Measurements from ENCODE around the gene AMY2A. TPM values are rescaled to one million over a fixed set of nuclear protein-coding genes. Genes with fewer than 3 reads are reported as not detected.
"Not testable (repeated sequence)": the region's sequence is repeated elsewhere in the genome, so short reads cannot be mapped to it uniquely, and the experiment has no call there.

The AMY2A gene
- polyA plus RNA-seq (2013, experiment 1 of 2; ENCODE audit: insufficient read length): 0.22 TPM
- not detected for polyA plus RNA-seq (2013, experiment 2 of 2; ENCODE audit: insufficient read length)

DNA sequence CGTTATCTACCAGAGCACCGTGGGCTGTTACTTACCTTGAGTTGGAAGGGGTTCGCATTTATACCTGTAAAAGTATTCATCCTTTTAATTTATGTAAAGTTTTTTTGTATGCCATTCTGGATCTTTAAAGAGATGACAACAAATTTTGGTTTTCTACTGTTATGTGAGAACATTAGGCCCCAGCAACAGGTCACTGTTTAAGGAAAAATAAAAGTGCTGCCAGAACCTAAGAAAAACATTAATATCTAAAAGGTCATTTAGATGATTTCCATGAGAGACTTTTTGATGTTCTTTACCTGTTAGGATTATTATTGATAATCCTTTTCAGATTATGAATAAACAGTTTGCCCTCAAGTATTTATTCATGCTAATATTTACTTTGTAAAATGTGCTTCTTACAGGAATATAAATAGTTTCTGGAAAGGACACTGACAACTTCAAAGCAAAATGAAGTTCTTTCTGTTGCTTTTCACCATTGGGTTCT, at the start of gene AMY2A:
AMY2A (plus strand) TSS at position 434 of the 484 bp plus-strand sequence; CDS start at position 448, 14 bp downstream.
- not testable (repeated sequence) for DNase-seq

GRCh38 chr1:103569493-103569892, 47.7 kb upstream of the AMY2A start:
- no peak for DNase-seq

GRCh38 chr1:103571289-103571688, 45.9 kb upstream of the AMY2A start, which contains the start of gene AMY2B:
Gene AMY2B, plus strand, starts transcription at chr1:103571589. Its CDS starts 14 bp downstream, at chr1:103571603.
- DNase-seq: not testable (repeated sequence)

- no peak for DNase-seq
Observed at GRCh38 chr1:103576065-103576464, 41.2 kb upstream of the AMY2A start.

DNA sequence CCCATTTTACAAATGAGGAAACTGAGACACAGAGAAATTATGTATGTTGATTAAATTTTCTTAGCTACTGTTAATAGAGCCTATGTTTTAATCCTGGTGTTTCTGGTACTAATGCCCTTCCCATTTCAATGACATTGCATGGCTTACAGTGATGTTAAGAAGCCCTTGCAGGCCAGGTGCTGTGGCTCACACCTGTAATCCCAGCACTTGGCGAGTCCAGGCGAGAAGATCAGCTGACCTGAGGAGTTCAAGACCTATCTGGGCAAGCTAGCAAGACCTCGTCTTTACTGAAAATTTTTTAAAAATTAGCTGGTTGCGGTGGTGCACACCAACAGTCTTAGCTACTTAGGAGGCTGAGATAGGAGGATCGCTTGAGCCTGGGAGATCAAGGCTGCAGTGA, 40.4 kb upstream of the AMY2A start:
- not testable (repeated sequence) for DNase-seq

DNA sequence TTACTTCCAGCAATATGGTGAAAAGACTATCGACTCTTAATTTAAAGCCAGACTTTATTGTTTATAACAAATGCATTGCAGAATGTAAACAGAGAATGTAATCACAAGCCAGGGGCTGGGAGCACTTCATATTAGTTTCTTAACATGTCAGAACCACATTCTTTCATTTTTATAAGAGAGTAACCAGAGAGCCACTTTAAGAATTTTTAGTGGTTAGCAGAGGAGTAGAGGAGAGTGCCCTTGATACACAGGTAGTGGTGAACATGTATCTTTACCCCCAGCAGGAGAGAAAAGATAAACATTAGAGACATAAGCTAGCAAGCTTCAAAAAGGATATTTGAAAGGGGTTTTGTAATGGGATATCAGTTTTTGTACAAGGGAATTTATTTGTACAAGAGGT, 34.8 kb upstream of the AMY2A start:
- DNase-seq: no peak

DNA sequence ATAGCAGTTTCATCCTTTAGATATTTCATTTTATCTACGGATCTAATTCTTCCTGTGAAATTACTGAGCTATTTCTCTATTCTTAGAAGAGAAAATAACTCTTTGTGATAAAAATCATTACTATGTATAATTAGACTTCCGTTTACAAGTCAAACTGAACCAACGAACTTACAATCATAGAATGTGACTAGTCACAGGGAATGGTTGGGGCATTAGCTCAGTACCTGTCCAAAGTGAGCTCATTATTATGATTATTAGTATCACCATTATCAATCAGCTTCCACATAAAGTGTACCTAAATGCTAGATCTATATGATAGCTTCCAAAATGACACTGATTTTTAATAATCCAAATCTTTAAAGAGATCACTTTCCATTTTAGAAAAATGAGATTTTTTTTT, 33.3 kb upstream of the AMY2A start:
- no peak for DNase-seq

DNA sequence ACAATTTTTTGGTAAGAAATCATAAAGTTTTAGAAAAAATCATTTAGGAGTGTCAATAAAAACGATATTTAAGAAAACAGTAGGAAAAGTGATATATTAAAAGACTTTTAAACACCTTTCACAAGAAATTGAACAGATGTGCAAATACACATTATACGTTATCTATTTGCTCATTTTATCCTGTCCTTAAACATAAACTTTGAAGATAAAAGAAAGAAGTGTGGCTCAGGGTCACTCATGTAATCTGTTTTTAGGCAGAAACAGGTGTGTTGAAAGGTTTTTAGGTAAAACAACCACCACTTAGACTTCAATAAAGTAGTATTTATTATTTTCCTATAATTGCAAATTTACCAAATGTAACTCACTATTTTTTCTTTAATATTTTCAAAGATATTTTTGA, 32.7 kb upstream of the AMY2A start:
- no peak for DNase-seq

DNA sequence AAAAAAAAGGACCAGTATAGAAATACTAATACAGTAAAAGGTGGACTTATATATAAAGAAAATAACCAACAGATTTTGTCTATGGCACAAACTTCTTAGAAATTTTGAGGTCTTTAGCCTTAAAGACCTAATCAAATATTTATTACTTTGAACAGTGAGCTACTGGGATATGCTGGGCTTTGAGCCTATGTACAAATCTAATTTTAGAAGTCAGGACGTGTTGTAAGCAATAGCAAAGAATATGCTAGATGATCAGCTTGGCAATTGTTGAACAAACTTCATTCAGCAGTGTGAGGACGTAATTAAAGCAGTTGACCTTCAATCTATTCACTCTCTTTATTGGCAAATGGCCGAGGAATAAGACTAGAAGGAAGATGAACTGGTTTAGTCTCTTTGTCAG, 14.5 kb upstream of the AMY2A start:
- not testable (repeated sequence) for DNase-seq

- DNase-seq: no peak
Observed at GRCh38 chr1:103616362-103616761, 865 bp upstream of the AMY2A start.

DNA sequence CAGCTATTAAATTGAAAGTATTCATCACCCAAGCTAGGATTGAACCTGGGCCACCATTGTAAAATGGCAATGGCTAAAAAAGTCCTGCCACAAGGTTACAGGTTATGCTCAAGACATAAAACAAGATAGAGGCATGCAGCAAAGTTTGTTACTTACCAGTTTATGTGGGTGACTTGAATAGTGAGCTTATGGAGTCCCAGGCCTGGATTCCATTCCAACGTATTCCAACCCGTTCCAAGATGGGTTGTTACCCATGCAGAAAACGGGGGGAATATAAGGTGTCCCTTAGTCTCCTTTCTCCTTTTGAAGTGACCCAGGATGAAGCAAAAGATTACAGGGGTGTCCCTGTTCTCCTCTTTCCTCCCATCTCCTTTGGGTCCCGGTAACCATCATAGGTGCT, 10.2 kb downstream of the AMY2A start:
- DNase-seq: not testable (repeated sequence)

DNA sequence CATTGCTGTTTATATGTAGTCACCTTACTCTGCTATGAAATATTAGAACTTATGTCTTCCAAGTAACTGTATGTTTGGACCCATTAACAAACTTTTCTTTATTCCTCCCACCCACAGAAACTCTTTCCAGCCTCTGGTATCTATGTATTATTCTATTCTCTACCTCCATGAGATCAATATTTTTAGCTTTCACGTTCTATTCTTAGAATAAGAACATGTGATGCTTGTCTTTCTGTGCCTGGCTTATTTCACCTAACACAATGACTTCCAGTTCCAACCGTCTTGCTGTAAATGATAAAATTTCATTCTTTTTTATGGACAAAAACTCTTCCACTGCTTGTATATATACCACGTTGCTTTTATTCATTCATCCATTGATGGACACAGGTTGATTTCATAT, 24.0 kb downstream of the AMY2A start:
- DNase-seq: not testable (repeated sequence)

GRCh38 chr1:103643908-103644307, 26.7 kb downstream of the AMY2A start:
- DNase-seq: not testable (repeated sequence)

GRCh38 chr1:103650305-103650704, 33.1 kb downstream of the AMY2A start:
- DNase-seq: not testable (repeated sequence)

DNA sequence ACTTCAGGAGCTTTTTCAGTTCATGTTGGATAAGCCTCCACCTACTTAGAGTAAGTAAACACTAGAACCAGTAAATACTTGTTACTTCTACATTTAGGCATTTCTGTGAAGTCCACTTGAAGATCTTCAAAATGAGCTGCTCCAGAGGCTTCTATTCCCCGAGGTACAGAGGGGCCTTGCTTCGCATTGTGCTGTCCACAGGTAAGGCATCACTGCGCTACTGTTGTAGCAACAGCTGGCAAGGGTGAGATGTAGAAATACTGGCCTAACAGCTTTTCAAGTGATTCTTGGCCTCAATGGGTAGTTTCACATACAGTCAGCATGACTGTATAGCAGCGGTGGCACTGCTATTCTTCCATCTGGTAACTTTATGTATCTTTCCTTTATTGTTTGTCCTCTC, 33.7 kb downstream of the AMY2A start:
- DNase-seq: not testable (repeated sequence)

DNA sequence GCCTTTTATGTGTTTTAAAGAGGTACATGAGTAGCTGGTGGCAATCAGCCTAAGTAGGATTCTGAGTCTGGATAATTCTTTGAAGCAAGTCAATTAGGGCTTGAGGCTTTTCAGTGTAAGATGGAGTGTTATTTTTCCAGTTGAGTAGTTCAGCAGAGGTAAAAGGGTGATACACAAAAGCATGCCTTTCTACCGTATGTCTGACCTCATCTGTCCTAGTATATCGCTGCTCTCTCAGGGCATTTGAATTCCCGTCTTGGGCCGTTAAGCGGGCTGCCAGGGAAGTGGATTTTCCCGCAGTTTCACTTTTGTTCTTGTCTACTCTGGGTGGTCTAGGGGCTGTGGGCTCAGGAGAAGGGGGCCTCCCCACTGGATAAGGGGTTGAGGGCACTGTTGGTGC, 36.9 kb downstream of the AMY2A start:
- DNase-seq: not testable (repeated sequence)

- not testable (repeated sequence) for DNase-seq
Observed at GRCh38 chr1:103655460-103655859, 38.2 kb downstream of the AMY2A start, which contains the start of gene AMY1A. Gene AMY1A, plus strand, starts transcription at chr1:103655760. Its CDS starts 571 bp downstream, at chr1:103656331.
